MCF 10A (cell line): ENCODE measurements around the gene STIM1. TPM values are rescaled to one million over a fixed set of nuclear protein-coding genes. Genes with fewer than 3 reads are reported as not detected.

Source experiments
- BruUV-seq: library from RNA; stranded (reverse); fragments of 400-500 nt; replicated peaks from 2 replicates; lab custom pipeline; 2021; lab: Mats Ljungman, UMichigan
- CTCF ChIA-PET: fragments of 300-600 bp; sonication (Branson Sonifier 250); formaldehyde crosslinking; extraction: SDS; loops from one replicate; lab custom pipeline; 2021; ENCODE audit warnings: antibody characterized with exemption, inconsistent platforms; lab: Yijun Ruan, JAX
- POLR2A ChIA-PET: fragments of 300-600, 350-650 bp; sonication (Branson Sonifier 250); formaldehyde crosslinking; extraction: SDS; loops from one replicate; lab custom pipeline; 2020; ENCODE audit warnings: antibody characterized with exemption, inconsistent platforms; lab: Yijun Ruan, JAX
- DNase-seq: peaks from one replicate; pipeline ENCODE4 v3.0.0-alpha.2; 2018; ENCODE audit not compliant: unreplicated experiment
- H3K27ac Mint-ChIP-seq: one replicate; pipeline ENCODE4 v1.8.0; 2022; ENCODE audit warnings: mild to moderate bottlenecking, low read depth, mixed read lengths; ENCODE audit not compliant: unreplicated experiment
- H3K27me3 Mint-ChIP-seq: one replicate; pipeline ENCODE4 v1.8.0; 2022; ENCODE audit warnings: mixed read lengths; ENCODE audit not compliant: insufficient read depth, unreplicated experiment
- H3K36me3 Mint-ChIP-seq: one replicate; pipeline ENCODE4 v1.8.0; 2022; ENCODE audit warnings: mild to moderate bottlenecking, moderate library complexity, mixed read lengths; ENCODE audit not compliant: insufficient read depth, unreplicated experiment
- H3K4me1 Mint-ChIP-seq: one replicate; pipeline ENCODE4 v1.8.0; 2022; ENCODE audit warnings: mixed read lengths; ENCODE audit not compliant: insufficient read depth, unreplicated experiment
- H3K4me3 Mint-ChIP-seq: one replicate; pipeline ENCODE4 v1.8.0; 2022; ENCODE audit warnings: mild to moderate bottlenecking, moderate library complexity, mixed read lengths; ENCODE audit not compliant: unreplicated experiment
- H3K9me3 Mint-ChIP-seq: one replicate; pipeline ENCODE4 v1.8.0; 2022; ENCODE audit warnings: mixed read lengths; ENCODE audit not compliant: unreplicated experiment
- intact Hi-C: fragments of 100-400 bp; cut with micrococcal nuclease; formaldehyde crosslinking; loops from 2 replicates; pipeline ENCODE4 v1.14.1; 2022
- total RNA-seq: library from RNA; stranded (reverse); gene quantifications from 2 replicates; pipeline ENCODE4 v1.2.3, GENCODE V29; 2022
- TF ChIP-seq, protein P1 (sequence below): fragments of 200-600 bp; IDR thresholded peaks from one replicate; pipeline ENCODE4 v1.8.0; 2022; ENCODE audit warnings: antibody characterized with exemption, mild to moderate bottlenecking; ENCODE audit not compliant: unreplicated experiment

Gene STIM1
- total RNA-seq, 1 experiment from 2014 or later, result 41.2 TPM

DNA sequence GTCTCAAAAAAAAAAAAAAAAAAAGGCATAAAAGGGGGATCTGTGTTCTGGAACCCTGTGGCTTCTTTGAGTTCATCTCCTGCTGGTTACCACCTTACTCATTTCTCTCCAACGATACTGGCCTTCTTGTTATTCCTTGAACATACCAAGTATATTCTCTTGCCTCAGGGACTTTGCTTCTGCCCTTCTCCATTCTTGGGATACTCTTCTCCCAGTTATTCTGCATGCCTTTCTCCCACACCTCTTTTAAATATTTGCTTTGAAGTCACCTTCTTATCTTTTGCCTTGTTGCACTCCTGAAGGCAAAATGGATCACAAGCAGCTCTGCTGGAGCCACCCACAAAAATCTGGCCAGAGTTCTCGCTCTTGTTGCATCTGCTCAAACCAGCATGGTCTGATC lies 163.2 kb downstream of the STIM1 start:
- Mint-ChIP-seq H3K4me1 (peaks cover 6% of the 10 kb centered on the region), H3K9me3 (no peaks in the 10 kb centered on the region), H3K4me3 (no peak overlapping the region), H3K27me3 (no peaks in the 10 kb centered on the region), H3K27ac (no peak overlapping the region), H3K36me3 (peaks cover 5% of the 10 kb centered on the region)
- POLR2A ChIA-PET, result interaction anchor here (0.7 to 1.2 kb wide), 2 partner anchors 151 to 164 kb away, joined by 3 to 4 read pairs; partner anchors contain the start of gene STIM1
- TF ChIP-seq, protein P1, sequence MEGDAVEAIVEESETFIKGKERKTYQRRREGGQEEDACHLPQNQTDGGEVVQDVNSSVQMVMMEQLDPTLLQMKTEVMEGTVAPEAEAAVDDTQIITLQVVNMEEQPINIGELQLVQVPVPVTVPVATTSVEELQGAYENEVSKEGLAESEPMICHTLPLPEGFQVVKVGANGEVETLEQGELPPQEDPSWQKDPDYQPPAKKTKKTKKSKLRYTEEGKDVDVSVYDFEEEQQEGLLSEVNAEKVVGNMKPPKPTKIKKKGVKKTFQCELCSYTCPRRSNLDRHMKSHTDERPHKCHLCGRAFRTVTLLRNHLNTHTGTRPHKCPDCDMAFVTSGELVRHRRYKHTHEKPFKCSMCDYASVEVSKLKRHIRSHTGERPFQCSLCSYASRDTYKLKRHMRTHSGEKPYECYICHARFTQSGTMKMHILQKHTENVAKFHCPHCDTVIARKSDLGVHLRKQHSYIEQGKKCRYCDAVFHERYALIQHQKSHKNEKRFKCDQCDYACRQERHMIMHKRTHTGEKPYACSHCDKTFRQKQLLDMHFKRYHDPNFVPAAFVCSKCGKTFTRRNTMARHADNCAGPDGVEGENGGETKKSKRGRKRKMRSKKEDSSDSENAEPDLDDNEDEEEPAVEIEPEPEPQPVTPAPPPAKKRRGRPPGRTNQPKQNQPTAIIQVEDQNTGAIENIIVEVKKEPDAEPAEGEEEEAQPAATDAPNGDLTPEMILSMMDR, result no peak
- CTCF ChIA-PET, result no interaction called here
- BruUV-seq, result no TSS peak
- intact Hi-C loops, result no loop called here
- no peak for DNase-seq

DNA sequence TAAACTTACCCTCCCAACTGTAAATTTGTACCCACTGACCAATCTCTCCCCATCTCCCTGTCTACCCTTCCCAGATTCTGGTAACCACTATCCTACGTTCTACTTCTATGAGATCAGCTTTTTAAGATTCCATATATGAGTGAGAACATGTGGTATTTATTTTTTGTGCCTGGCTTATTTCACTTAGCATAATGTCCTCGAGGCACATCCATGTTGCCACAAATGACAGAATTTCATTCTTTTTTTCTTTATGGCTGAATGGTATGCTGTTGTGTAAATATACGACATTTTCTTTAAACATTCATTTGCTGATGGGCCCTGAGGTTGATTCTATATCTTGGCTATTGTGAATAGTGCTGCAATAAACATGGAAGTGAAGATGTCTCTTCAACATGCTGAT lies 164.4 kb downstream of the STIM1 start:
- no TSS peak for BruUV-seq
- ChIA-PET CTCF (no interaction called here), POLR2A (interaction anchor here (1.2 kb wide), 1 partner anchor 165 kb away, joined by 4 read pairs; the partner anchor contains the start of gene STIM1)
- Mint-ChIP-seq H3K36me3 (peaks cover 5% of the 10 kb centered on the region), H3K27ac (no peak overlapping the region), H3K27me3 (no peaks in the 10 kb centered on the region), H3K4me3 (no peak overlapping the region), H3K9me3 (no peaks in the 10 kb centered on the region), H3K4me1 (peaks cover 9% of the 10 kb centered on the region)
- intact Hi-C loops, result no loop called here
- no peak for DNase-seq
- TF ChIP-seq, protein P1, result no peak

DNA sequence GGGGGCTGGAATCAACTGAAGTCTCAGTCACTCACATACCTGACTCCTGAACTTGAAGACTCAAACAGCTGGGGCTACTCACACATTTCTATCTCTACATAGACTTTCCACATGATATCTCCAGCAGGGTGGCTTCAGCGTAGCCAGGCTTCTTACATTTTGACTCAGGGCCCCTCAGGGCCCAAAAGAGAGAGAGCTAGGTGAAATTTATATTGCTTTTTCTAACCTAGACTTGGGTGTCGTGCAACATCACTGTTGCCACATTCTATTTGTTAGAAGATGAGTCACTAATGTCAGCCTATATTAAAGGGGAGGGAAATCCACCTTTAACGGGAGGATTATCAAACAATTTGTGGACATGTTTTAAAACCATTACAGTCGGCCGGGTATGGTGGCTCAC lies 167.2 kb downstream of the STIM1 start:
- peak; percentile 56 for DNase-seq
- ChIA-PET CTCF (interaction anchor here (0.6 to 1.7 kb wide), 5 partner anchors 24 to 173 kb away, joined by 3 to 10 read pairs (median 4); partner anchors contain the start of gene STIM1), POLR2A (interaction anchor here (0.7 to 1.1 kb wide), 2 partner anchors 21 to 27 kb away, joined by 3 to 4 read pairs; no protein-coding TSS in a partner anchor)
- no peak overlapping the region for H3K4me3 Mint-ChIP-seq
- peaks cover 21% of the 10 kb centered on the region for H3K4me1 Mint-ChIP-seq
- BruUV-seq, result no TSS peak
- no peaks in the 10 kb centered on the region for H3K27me3 Mint-ChIP-seq
- H3K36me3 Mint-ChIP-seq, result peaks cover 5% of the 10 kb centered on the region
- intact Hi-C loops, result no loop called here
- no peak overlapping the region for H3K27ac Mint-ChIP-seq
- peaks cover 5% of the 10 kb centered on the region for H3K9me3 Mint-ChIP-seq
- TF ChIP-seq, protein P1, result no peak

DNA sequence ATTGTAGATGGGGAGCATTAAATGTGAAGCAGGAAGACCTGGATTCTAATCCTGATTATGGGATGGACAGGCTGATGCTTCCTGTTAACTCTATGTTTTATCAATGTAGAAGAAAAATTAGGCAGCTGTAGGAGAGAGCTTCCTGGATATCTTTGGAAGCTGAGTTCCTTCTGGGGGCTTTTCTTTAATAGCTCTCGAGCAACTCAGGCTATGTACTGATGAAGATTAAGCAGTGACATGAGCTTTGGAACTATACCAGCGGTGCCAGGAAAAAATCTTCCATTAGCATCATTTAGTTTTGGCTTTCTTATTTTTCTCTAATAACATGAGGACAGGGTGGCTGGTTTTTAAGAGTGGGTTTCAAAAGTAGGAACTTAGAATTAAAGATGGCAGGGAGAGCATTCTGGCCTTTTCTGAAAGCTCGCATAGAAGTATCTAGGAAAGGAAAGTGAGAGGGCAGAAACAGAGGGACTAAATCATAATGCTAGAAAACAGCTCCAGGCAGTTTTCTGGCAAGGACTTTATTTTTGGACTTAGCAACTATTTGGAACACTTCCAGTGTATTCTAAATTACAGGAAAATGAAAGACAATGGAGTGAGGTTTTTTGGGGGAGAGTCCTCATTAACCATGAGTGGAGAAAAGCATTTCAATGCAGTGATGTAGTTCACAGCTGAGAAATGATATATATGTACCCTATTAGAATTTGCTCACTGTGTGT lies 169.9 kb downstream of the STIM1 start:
- no peak overlapping the region for H3K4me3 Mint-ChIP-seq
- H3K36me3 Mint-ChIP-seq, result peaks cover 4% of the 10 kb centered on the region
- TF ChIP-seq, protein P1, result no peak
- peaks cover 21% of the 10 kb centered on the region for H3K4me1 Mint-ChIP-seq
- TSS peak; percentile 16 for BruUV-seq
- DNase-seq, result peak; percentile 41
- intact Hi-C loops, result no loop called here
- ChIA-PET CTCF (interaction anchor here (0.7 to 3.6 kb wide), 6 partner anchors 18 to 176 kb away, joined by 3 to 20 read pairs (median 6); no protein-coding TSS in a partner anchor), POLR2A (no interaction called here)
- H3K9me3 Mint-ChIP-seq, result peaks cover 7% of the 10 kb centered on the region
- no peaks in the 10 kb centered on the region for H3K27me3 Mint-ChIP-seq
- H3K27ac Mint-ChIP-seq, result peak overlapping the region; percentile 29
